MM.1S (cell line): ENCODE results near the gene CSNK1E.

ENCODE experiments used
- CTCF ChIP-seq: fragments of 300-600 bp; sonication (generic); IDR thresholded peaks from 2 replicates; pipeline ENCODE4 v1.5.1; 2016; ENCODE audit warnings: antibody characterized with exemption, low read length, mixed read lengths
- EZH2 ChIP-seq: fragments of 300-600 bp; sonication (generic); optimal IDR thresholded peaks from 2 replicates; pipeline ENCODE3; 2017; ENCODE audit warnings: low read depth, mild to moderate bottlenecking, antibody characterized with exemption, low read length, mixed read lengths
- EZH2phosphoT487 ChIP-seq: fragments of 300-600 bp; sonication (generic); IDR thresholded peaks from 2 replicates; pipeline ENCODE4 v1.6.1; 2018; ENCODE audit warnings: antibody characterized with exemption, low read length

GRCh38 chr22:38304526-38304925 lies 12.7 kb downstream of the CSNK1E start:
- no peak for TF ChIP-seq EZH2phosphoT487
- no peak for TF ChIP-seq CTCF
- TF ChIP-seq EZH2: no peak
